Vagina (tissue), 2 donors: ENCODE results near the gene EPHA3. TPM values are rescaled to one million over a fixed set of nuclear protein-coding genes. Genes with fewer than 3 reads are reported as not detected.

Experiments
- DNase-seq, 2 donors: peaks; one replicate each; pipeline ENCODE4 v3.0.0-alpha.2; 2017; ENCODE audit errors: extremely low spot score in 2 of 2
- H3K27ac ChIP-seq: fragments of 200-600 bp; sonication (generic); one replicate; pipeline ENCODE4 v1.5.1; 2019
- H3K27me3 ChIP-seq: fragments of 200-600 bp; sonication (generic); one replicate; pipeline ENCODE4 v1.5.1; 2019
- H3K36me3 ChIP-seq, 2 donors: fragments of 200-600 bp; sonication (generic); one replicate each; pipeline ENCODE4 v1.5.1; 2017 to 2019
- H3K4me1 ChIP-seq: fragments of 200-600 bp; sonication (generic); one replicate; pipeline ENCODE4 v1.5.1; 2019
- H3K4me3 ChIP-seq, 2 donors: fragments of 200-600 bp; sonication (generic); 1 replicate in 1 of 2; 2 replicates in 1 of 2; pipeline ENCODE4 v1.5.1; 2016 to 2019
- H3K9me3 ChIP-seq: fragments of 200-600 bp; sonication (generic); one replicate; pipeline ENCODE4 v1.5.1; 2019
- CTCF ChIP-seq, 3 experiments: fragments of 450-650 bp in 2 of 3; fragments of 200-600 bp in 1 of 3; sonication (generic) in 1 of 3; IDR thresholded peaks; one replicate each; pipeline ENCODE4 v1.5.1; 2017 to 2019; ENCODE audit warnings: antibody characterized with exemption in 3 of 3, mild to moderate bottlenecking in 2 of 3, moderate library complexity in 2 of 3
- POLR2A ChIP-seq, 2 donors: fragments of 450-650 bp; IDR thresholded peaks; one replicate each; pipeline ENCODE4 v1.6.1; 2017; ENCODE audit warnings: antibody characterized with exemption in 2 of 2, mild to moderate bottlenecking in 2 of 2, moderate library complexity in 2 of 2
- POLR2AphosphoS5 ChIP-seq, 2 donors: sonication (generic); formaldehyde crosslinking; IDR thresholded peaks; one replicate each; pipeline ENCODE4 v1.9.0; 2017; ENCODE audit warnings: antibody characterized with exemption in 2 of 2, mild to moderate bottlenecking in 2 of 2, low read depth in 1 of 2; ENCODE audit not compliant: insufficient read depth in 1 of 2
- intact Hi-C: fragments of 100-400 bp; cut with DNase I; formaldehyde crosslinking; loops from one replicate; pipeline ENCODE4 v1.15.1; 2023
- total RNA-seq: library from RNA; depleted of rRNA; stranded (reverse); fragments of >200 nt; gene quantifications from one replicate; pipeline ENCODE4 v1.2.3, GENCODE V29; 2016

The EPHA3 gene
- total RNA-seq, 1 donor from 2014 or later = 24.1 TPM

DNA sequence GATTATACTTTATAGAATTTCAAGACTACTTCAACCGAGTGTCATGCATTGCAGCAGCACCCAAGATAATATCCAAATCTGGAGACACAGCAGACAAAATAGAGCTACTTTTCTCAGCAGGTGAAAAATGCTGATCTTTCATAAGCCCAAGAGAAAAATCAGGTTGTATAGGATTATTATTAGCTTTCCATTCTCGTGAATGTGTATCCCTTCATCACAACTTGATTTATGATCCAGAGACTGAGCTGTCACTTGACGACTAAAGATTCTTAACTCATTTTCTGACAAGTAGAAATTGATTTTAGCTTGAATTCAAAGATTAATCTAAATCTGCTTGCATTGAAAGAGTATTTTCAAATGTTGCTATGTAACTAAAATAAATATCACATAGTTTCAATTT is 32.4 kb downstream of the EPHA3 start:
- TF ChIP-seq POLR2AphosphoS5 (IDR thresholded peaks at IDR 0.05; ENCODE audit: insufficient read depth in 1 of 2, low read depth in 1 of 2) = no peak
- TF ChIP-seq POLR2A (IDR thresholded peaks at IDR 0.05) = no peak
- TF ChIP-seq CTCF (IDR thresholded peaks at IDR 0.05) = no peak
- H3K4me3 ChIP-seq = no peak overlapping the region
- H3K36me3 ChIP-seq = no peaks in the 10 kb centered on the region
- intact Hi-C loops = no loop called here
- H3K27me3 ChIP-seq = no peaks in the 10 kb centered on the region
- no peaks in the 10 kb centered on the region for H3K4me1 ChIP-seq
- no peak for DNase-seq
- H3K9me3 ChIP-seq = no peaks in the 10 kb centered on the region
- H3K27ac ChIP-seq = no peak overlapping the region

- no peaks in the 10 kb centered on the region for H3K9me3 ChIP-seq
- no peaks in the 10 kb centered on the region for H3K36me3 ChIP-seq
- H3K27ac ChIP-seq = no peak overlapping the region
- no peak overlapping the region for H3K4me3 ChIP-seq
- H3K4me1 ChIP-seq = peaks cover 4% of the 10 kb centered on the region
- intact Hi-C loops = no loop called here
- no peaks in the 10 kb centered on the region for H3K27me3 ChIP-seq
- DNase-seq = no peak
- TF ChIP-seq POLR2AphosphoS5 (IDR thresholded peaks at IDR 0.05; ENCODE audit: insufficient read depth in 1 of 2, low read depth in 1 of 2) (no peak), POLR2A (IDR thresholded peaks at IDR 0.05) (no peak), CTCF (IDR thresholded peaks at IDR 0.05) (no peak)
These were observed 36.7 kb downstream of the EPHA3 start for GRCh38 chr3:89144080-89144479.

DNA sequence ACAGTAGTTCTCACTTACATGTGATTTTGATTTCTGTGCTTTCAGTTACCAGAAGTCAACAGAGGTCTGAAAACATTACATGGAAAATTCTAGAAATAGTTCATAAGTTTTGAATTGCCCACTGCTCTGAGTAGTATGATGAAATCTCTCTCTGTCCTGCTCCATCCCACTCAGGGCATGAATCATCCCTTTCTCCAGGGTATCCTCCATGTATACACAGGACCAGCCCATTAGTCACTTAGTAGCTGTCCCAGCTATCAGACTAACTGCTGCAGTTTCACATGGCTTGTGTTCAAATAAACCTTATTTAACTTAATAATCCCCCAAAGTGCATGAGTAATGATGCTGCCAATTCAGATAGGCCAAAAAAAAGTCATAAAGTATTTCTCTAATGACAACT is 38.6 kb downstream of the EPHA3 start:
- TF ChIP-seq CTCF (IDR thresholded peaks at IDR 0.05) (no peak), POLR2A (IDR thresholded peaks at IDR 0.05) (no peak), POLR2AphosphoS5 (IDR thresholded peaks at IDR 0.05; ENCODE audit: insufficient read depth in 1 of 2, low read depth in 1 of 2) (no peak)
- no peak overlapping the region for H3K4me3 ChIP-seq
- peaks cover 4% of the 10 kb centered on the region for H3K4me1 ChIP-seq
- H3K27me3 ChIP-seq = no peaks in the 10 kb centered on the region
- H3K27ac ChIP-seq = no peak overlapping the region
- no peaks in the 10 kb centered on the region for H3K36me3 ChIP-seq
- no peaks in the 10 kb centered on the region for H3K9me3 ChIP-seq
- no peak for DNase-seq
- intact Hi-C loops = no loop called here

DNA sequence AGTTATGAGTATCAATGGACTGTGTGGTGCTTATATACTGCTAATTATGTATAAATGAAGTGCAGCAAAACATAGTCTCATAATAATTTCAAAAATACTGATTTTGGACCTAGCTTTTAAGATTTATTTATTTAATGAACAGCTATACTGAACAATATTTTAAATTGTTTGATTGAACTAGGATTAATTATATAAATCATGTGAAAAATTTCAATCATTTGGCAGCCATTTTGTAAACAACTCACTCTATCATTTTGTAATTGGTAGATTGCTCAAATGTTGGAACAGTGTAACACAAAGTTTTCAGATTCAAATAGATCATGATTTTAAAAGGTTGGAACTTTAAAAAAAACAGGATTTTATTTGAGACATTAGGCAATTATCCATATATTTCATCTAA is 47.0 kb downstream of the EPHA3 start:
- H3K4me3 ChIP-seq = no peak overlapping the region
- H3K36me3 ChIP-seq = no peaks in the 10 kb centered on the region
- intact Hi-C loops = no loop called here
- H3K9me3 ChIP-seq = no peaks in the 10 kb centered on the region
- DNase-seq = no peak
- H3K4me1 ChIP-seq = no peaks in the 10 kb centered on the region
- no peaks in the 10 kb centered on the region for H3K27me3 ChIP-seq
- no peak overlapping the region for H3K27ac ChIP-seq
- TF ChIP-seq POLR2AphosphoS5 (IDR thresholded peaks at IDR 0.05; ENCODE audit: insufficient read depth in 1 of 2, low read depth in 1 of 2) = no peak
- TF ChIP-seq POLR2A (IDR thresholded peaks at IDR 0.05) = no peak
- TF ChIP-seq CTCF (IDR thresholded peaks at IDR 0.05) = no peak

GRCh38 chr3:89155811-89156210 is 48.4 kb downstream of the EPHA3 start:
- Histone ChIP-seq H3K4me3 (peak overlapping the region in 1 of 2 donors; percentile 9), H3K27me3 (no peaks in the 10 kb centered on the region), H3K4me1 (no peaks in the 10 kb centered on the region), H3K27ac (peak overlapping the region; percentile 41), H3K9me3 (no peaks in the 10 kb centered on the region), H3K36me3 (no peaks in the 10 kb centered on the region)
- intact Hi-C loops = no loop called here
- no peak for DNase-seq
- no peak for TF ChIP-seq CTCF (IDR thresholded peaks at IDR 0.05)
- TF ChIP-seq POLR2A (IDR thresholded peaks at IDR 0.05) = no peak
- TF ChIP-seq POLR2AphosphoS5 (IDR thresholded peaks at IDR 0.05; ENCODE audit: insufficient read depth in 1 of 2, low read depth in 1 of 2) = no peak
